Cardiac muscle cell (in vitro differentiated cells and primary cell): ENCODE results near the gene KPNB1. TPM values are rescaled to one million over a fixed set of nuclear protein-coding genes. Genes with fewer than 3 reads are reported as not detected.

Experiments
- DNase-seq, 2 donors: peaks; one replicate each; pipeline versions ENCODE4 v3.0.0 to v3.0.0-alpha.2; 2010 to 2017; ENCODE audit warnings: low read depth in 1 of 2, low spot score in 1 of 2
- H3K27ac ChIP-seq: fragments of 200-600 bp; sonication (generic); 2 replicates; pipeline ENCODE4 v1.5.1; 2016
- H3K27me3 ChIP-seq: fragments of 200-600 bp; sonication (generic); 2 replicates; pipeline ENCODE4 v1.6.0; 2016; ENCODE audit warnings: control low read depth
- H3K36me3 ChIP-seq: fragments of 200-600 bp; sonication (generic); 2 replicates; pipeline ENCODE4 v1.5.1; 2016; ENCODE audit warnings: control low read depth
- H3K4me1 ChIP-seq: fragments of 200-600 bp; sonication (generic); 2 replicates; pipeline ENCODE4 v1.8.1; 2017; ENCODE audit warnings: low read depth, mild to moderate bottlenecking, mixed run types
- H3K4me3 ChIP-seq: fragments of 200-600 bp; sonication (generic); 2 replicates; pipeline ENCODE4 v1.5.1; 2016; ENCODE audit warnings: mild to moderate bottlenecking
- H3K9me3 ChIP-seq: fragments of 200-600 bp; sonication (generic); 2 replicates; pipeline ENCODE4 v1.5.1; 2017; ENCODE audit warnings: low read depth, mild to moderate bottlenecking, control low read depth
- CTCF ChIP-seq: IDR thresholded peaks from 2 replicates; pipeline ENCODE4 v1.5.1; 2012; ENCODE audit warnings: low read depth, mild to moderate bottlenecking, low read length
- polyA plus RNA-seq: library from polyadenylated mRNA; unstranded; fragments of >200 nt; fragmentation: Nextera tagmentation; extraction: Ambion mirVana; gene quantifications from 2 replicates; pipeline ENCODE4 v1.2.1, GENCODE V29; 2016
- total RNA-seq: library from RNA; depleted of rRNA; stranded (reverse); fragments of >200 nt; gene quantifications from 2 replicates; pipeline ENCODE4 v1.2.3, GENCODE V29; 2016

The KPNB1 gene
- total and polyA plus RNA-seq, 2 experiments from 2014 or later: 125 to 218 TPM

GRCh38 chr17:47636273-47637030 lies 13.3 kb upstream of the KPNB1 start:
- DNase-seq: no peak
- H3K27ac ChIP-seq: no peak overlapping the region
- H3K36me3 ChIP-seq: no peaks in the 10 kb centered on the region
- H3K27me3 ChIP-seq: no peaks in the 10 kb centered on the region
- no peak for TF ChIP-seq CTCF
- no peaks in the 10 kb centered on the region for H3K4me1 ChIP-seq
- no peak overlapping the region for H3K4me3 ChIP-seq
- no peaks in the 10 kb centered on the region for H3K9me3 ChIP-seq

- no peak for TF ChIP-seq CTCF
- Histone ChIP-seq H3K27me3 (no peaks in the 10 kb centered on the region), H3K4me3 (no peak overlapping the region), H3K4me1 (no peaks in the 10 kb centered on the region), H3K27ac (no peak overlapping the region), H3K36me3 (no peaks in the 10 kb centered on the region), H3K9me3 (no peaks in the 10 kb centered on the region)
- no peak for DNase-seq
Measured at GRCh38 chr17:47638903-47639302, 10.8 kb upstream of the KPNB1 start.

- Histone ChIP-seq H3K36me3 (no peaks in the 10 kb centered on the region), H3K27me3 (no peaks in the 10 kb centered on the region), H3K4me3 (no peak overlapping the region), H3K4me1 (no peaks in the 10 kb centered on the region), H3K27ac (no peak overlapping the region), H3K9me3 (no peaks in the 10 kb centered on the region)
- TF ChIP-seq CTCF: no peak
- no peak for DNase-seq
Measured at GRCh38 chr17:47640076-47640475, 9.6 kb upstream of the KPNB1 start.

- DNase-seq: no peak
- no peak overlapping the region for H3K27ac ChIP-seq
- H3K27me3 ChIP-seq: no peaks in the 10 kb centered on the region
- no peaks in the 10 kb centered on the region for H3K4me1 ChIP-seq
- no peak overlapping the region for H3K4me3 ChIP-seq
- H3K36me3 ChIP-seq: no peaks in the 10 kb centered on the region
- no peaks in the 10 kb centered on the region for H3K9me3 ChIP-seq
- TF ChIP-seq CTCF: no peak
Measured at GRCh38 chr17:47641202-47641601, 8.5 kb upstream of the KPNB1 start.

GRCh38 chr17:47643116-47643515 lies 6.6 kb upstream of the KPNB1 start:
- DNase-seq: no peak
- no peak overlapping the region for H3K4me3 ChIP-seq
- H3K4me1 ChIP-seq: no peaks in the 10 kb centered on the region
- no peaks in the 10 kb centered on the region for H3K27me3 ChIP-seq
- H3K36me3 ChIP-seq: no peaks in the 10 kb centered on the region
- H3K27ac ChIP-seq: no peak overlapping the region
- H3K9me3 ChIP-seq: no peaks in the 10 kb centered on the region
- TF ChIP-seq CTCF: no peak

- no peaks in the 10 kb centered on the region for H3K36me3 ChIP-seq
- H3K4me3 ChIP-seq: no peak overlapping the region
- no peaks in the 10 kb centered on the region for H3K27me3 ChIP-seq
- no peaks in the 10 kb centered on the region for H3K9me3 ChIP-seq
- H3K27ac ChIP-seq: no peak overlapping the region
- no peaks in the 10 kb centered on the region for H3K4me1 ChIP-seq
- DNase-seq: peak in 1 of 2 donors; percentile 27
- TF ChIP-seq CTCF: no peak
Measured at GRCh38 chr17:47644324-47644723, 5.4 kb upstream of the KPNB1 start.
